Measurements from ENCODE around the gene PHACTR2.

- no peak for TF ChIP-seq CTCF (IDR thresholded peaks at IDR 0.05)
- TF ChIP-seq POLR2A (IDR thresholded peaks at IDR 0.05): no peak
Measured at GRCh38 chr6:143732536-143732935, 54.8 kb downstream of the PHACTR2 start.

Measured in body of pancreas (tissue), 4 donors.